HEK293T (cell line): Measurements from ENCODE around the gene IFNLR1.

ENCODE experiments used
- CTCF ChIA-PET: fragments of 350-600 bp; formaldehyde crosslinking; extraction: SDS; loops from one replicate; lab custom pipeline; 2021; ENCODE audit warnings: antibody characterized with exemption, inconsistent platforms; lab: Yijun Ruan, JAX
- POLR2A ChIA-PET: fragments of 350-600 bp; formaldehyde crosslinking; extraction: SDS; loops from one replicate; lab custom pipeline; 2020; ENCODE audit warnings: antibody characterized with exemption, inconsistent platforms; lab: Yijun Ruan, JAX
- DNase-seq: peaks from one replicate; pipeline ENCODE4 v3.0.0; 2012; ENCODE audit warnings: mixed read lengths; ENCODE audit errors: extremely low spot score
- ARNT ChIP-seq: fragments of 450-650 bp; IDR thresholded peaks from 2 replicates; pipeline ENCODE4 v1.6.1; 2017; ENCODE audit warnings: mild to moderate bottlenecking
- BHLHE40 ChIP-seq: fragments of 450-650 bp; IDR thresholded peaks from 2 replicates; pipeline ENCODE4 v1.6.1; 2016; ENCODE audit warnings: mild to moderate bottlenecking, moderate library complexity, borderline replicate concordance
- CTBP1 ChIP-seq: fragments of 450-650 bp; IDR thresholded peaks from 2 replicates; pipeline ENCODE4 v1.6.1; 2016; ENCODE audit warnings: borderline replicate concordance
- ELF4 ChIP-seq: fragments of 450-650 bp; IDR thresholded peaks from 2 replicates; pipeline ENCODE4 v1.6.1; 2017; ENCODE audit warnings: antibody characterized with exemption
- FOXA1 ChIP-seq: fragments of 450-650 bp; IDR thresholded peaks from 2 replicates; pipeline ENCODE4 v1.6.1; 2016; ENCODE audit warnings: mild to moderate bottlenecking
- FOXK2 ChIP-seq: fragments of 450-650 bp; IDR thresholded peaks from 2 replicates; pipeline ENCODE4 v1.6.1; 2016; ENCODE audit warnings: mild to moderate bottlenecking
- FOXM1 ChIP-seq: fragments of 450-650 bp; IDR thresholded peaks from 2 replicates; pipeline ENCODE4 v1.6.1; 2017; ENCODE audit warnings: mild to moderate bottlenecking, borderline replicate concordance
- HDGF ChIP-seq: fragments of 450-650 bp; IDR thresholded peaks from 2 replicates; pipeline ENCODE4 v1.6.1; 2017; ENCODE audit warnings: antibody characterized with exemption, borderline replicate concordance
- L3MBTL2 ChIP-seq: fragments of 450-650 bp; conservative IDR thresholded peaks from 2 replicates; pipeline ENCODE4 v1.6.1; 2016; ENCODE audit warnings: mild to moderate bottlenecking
- LEF1 ChIP-seq: fragments of 450-650 bp; IDR thresholded peaks from 2 replicates; pipeline ENCODE4 v1.6.1; 2017; ENCODE audit warnings: mild to moderate bottlenecking, borderline replicate concordance
- NFRKB ChIP-seq: fragments of 450-650 bp; IDR thresholded peaks from 2 replicates; pipeline ENCODE4 v1.6.1; 2016; ENCODE audit warnings: mild to moderate bottlenecking, moderate library complexity
- PKNOX1 ChIP-seq: fragments of 450-650 bp; IDR thresholded peaks from 2 replicates; pipeline ENCODE4 v1.6.1; 2016
- SP1 ChIP-seq: fragments of 450-650 bp; IDR thresholded peaks from 2 replicates; pipeline ENCODE4 v1.6.1; 2017
- SUZ12 ChIP-seq: fragments of 450-650 bp; IDR thresholded peaks from 2 replicates; pipeline ENCODE4 v1.6.1; 2016; ENCODE audit warnings: mild to moderate bottlenecking
- TARDBP ChIP-seq: fragments of 450-650 bp; IDR thresholded peaks from 2 replicates; pipeline ENCODE4 v1.6.1; 2016
- ZNF384 ChIP-seq: fragments of 450-650 bp; IDR thresholded peaks from 2 replicates; pipeline ENCODE4 v1.6.1; 2016

The IFNLR1 gene

GRCh38 chr1:24138476-24139221, 48.4 kb downstream of the IFNLR1 start:
- ChIA-PET CTCF (interaction anchor here (0.7 kb wide), 1 partner anchor 12 kb away, joined by 3 read pairs; no protein-coding TSS in a partner anchor), POLR2A (no interaction called here)
- no peak for TF ChIP-seq LEF1
- TF ChIP-seq FOXA1 = no peak
- DNase-seq = no peak

- no peak for DNase-seq
Observed at GRCh38 chr1:24136956-24137539, 50.0 kb downstream of the IFNLR1 start.

GRCh38 chr1:24134376-24134775, 52.7 kb downstream of the IFNLR1 start:
- no peak for DNase-seq
- ChIA-PET CTCF (interaction anchor here (0.8 kb wide), 1 partner anchor 16 kb away, joined by 3 read pairs; no protein-coding TSS in a partner anchor), POLR2A (no interaction called here)
- TF ChIP-seq FOXM1 (no peak), ZNF384 (no peak), SP1 (no peak), FOXA1 (no peak), NFRKB (no peak)

More at GRCh38 chr1:24136956-24137539, 50.0 kb downstream of the IFNLR1 start:
- ChIA-PET CTCF (interaction anchor here (0.6 to 2.1 kb wide), 2 partner anchors 13 to 256 kb away, joined by 3 to 8 read pairs; no protein-coding TSS in a partner anchor), POLR2A (no interaction called here)
- TF ChIP-seq ZNF384 (no peak), PKNOX1 (0 out of 2 replicates have a peak, but pooled peaks have one; percentile 14)

GRCh38 chr1:24133819-24134218, 53.3 kb downstream of the IFNLR1 start:
- TF ChIP-seq BHLHE40 (no peak), ELF4 (no peak), ZNF384 (no peak), NFRKB (no peak), CTBP1 (no peak), FOXK2 (no peak), HDGF (no peak), SUZ12 (no peak), SP1 (no peak), TARDBP (no peak), PKNOX1 (no peak), ARNT (no peak), LEF1 (no peak), FOXA1 (no peak), L3MBTL2 (no peak)
- ChIA-PET CTCF (interaction anchor here (0.8 kb wide), 1 partner anchor 16 kb away, joined by 3 read pairs; no protein-coding TSS in a partner anchor), POLR2A (no interaction called here)
- DNase-seq = no peak

- TF ChIP-seq ZNF384 (no peak), HDGF (no peak)
- DNase-seq = no peak
- CTCF ChIA-PET = no interaction called here
- POLR2A ChIA-PET = no interaction called here
Observed at GRCh38 chr1:24130385-24130784, 56.7 kb downstream of the IFNLR1 start.

GRCh38 chr1:24127801-24128363, 59.2 kb downstream of the IFNLR1 start:
- ChIA-PET CTCF (no interaction called here), POLR2A (no interaction called here)
- DNase-seq = no peak
- TF ChIP-seq TARDBP (no peak), SUZ12 (no peak), HDGF (no peak), ELF4 (no peak), SP1 (no peak), PKNOX1 (no peak), FOXA1 (no peak), FOXK2 (no peak), BHLHE40 (no peak), FOXM1 (no peak), L3MBTL2 (no peak), NFRKB (no peak), LEF1 (no peak), ZNF384 (no peak), ARNT (no peak), CTBP1 (no peak)
